22Rv1 (cell line): ENCODE measurements around the gene EFS.

Source experiments
- CTCF ChIP-seq: fragments of 450-650 bp; IDR thresholded peaks from 2 replicates; pipeline ENCODE4 v1.5.1; 2017; ENCODE audit warnings: mild to moderate bottlenecking
- ZFX ChIP-seq: fragments of 450-650 bp; IDR thresholded peaks from 2 replicates; pipeline ENCODE4 v1.6.1; 2017; ENCODE audit warnings: antibody characterized with exemption, borderline replicate concordance

- no peak for TF ChIP-seq CTCF
- TF ChIP-seq ZFX: no peak
Measured at GRCh38 chr14:23407516-23408306, 42.7 kb upstream of the EFS start, which contains the start of gene MYH6.
